HepG2 (cell line): ENCODE measurements around the gene TMCC2. TPM values are rescaled to one million over a fixed set of nuclear protein-coding genes. Genes with fewer than 3 reads are reported as not detected.

Experiments
- ATF7-NPFF ChIP-seq: sonication (generic); formaldehyde crosslinking; IDR thresholded peaks from 2 replicates; pipeline ENCODE4 v1.8.1; 2023; ENCODE audit warnings: mild to moderate bottlenecking, low read depth, missing genetic modification reagents, moderate library complexity
- FOSL1 ChIP-seq: sonication (generic); formaldehyde crosslinking; IDR thresholded peaks from 2 replicates; pipeline ENCODE4 v1.9.0; 2021; ENCODE audit warnings: missing genetic modification reagents, borderline replicate concordance
- FOXC1 ChIP-seq: sonication (generic); formaldehyde crosslinking; IDR thresholded peaks from 2 replicates; pipeline ENCODE4 v1.8.0; 2022; ENCODE audit warnings: mild to moderate bottlenecking, missing genetic modification reagents, borderline replicate concordance
- GMEB1 ChIP-seq: sonication (generic); formaldehyde crosslinking; IDR thresholded peaks from 2 replicates; pipeline ENCODE4 v1.5.1; 2020; ENCODE audit warnings: missing genetic modification reagents, mild to moderate bottlenecking, borderline replicate concordance
- HOXA7 ChIP-seq: sonication (generic); formaldehyde crosslinking; IDR thresholded peaks from 2 replicates; pipeline ENCODE4 v1.8.1; 2022; ENCODE audit warnings: mild to moderate bottlenecking, missing genetic modification reagents, moderate library complexity
- MATR3 ChIP-seq: sonication (generic); formaldehyde crosslinking; IDR thresholded peaks from 2 replicates; pipeline ENCODE4 v1.4.0; 2020; ENCODE audit warnings: missing genetic modification reagents
- MXD4 ChIP-seq: IDR thresholded peaks from 2 replicates; pipeline ENCODE4 v1.6.1; 2016; ENCODE audit warnings: mild to moderate bottlenecking, missing biosample characterization, missing genetic modification reagents
- MXI1 ChIP-seq: IDR thresholded peaks from 3 replicates; pipeline ENCODE4 v1.6.1; 2012; ENCODE audit warnings: low read depth, low read length, inconsistent platforms, borderline replicate concordance
- MYNN ChIP-seq: sonication (generic); formaldehyde crosslinking; IDR thresholded peaks from 2 replicates; pipeline ENCODE4 v1.4.0; 2020; ENCODE audit warnings: mild to moderate bottlenecking, low read depth, missing genetic modification reagents
- PAXIP1 ChIP-seq: sonication (generic); formaldehyde crosslinking; conservative IDR thresholded peaks from 2 replicates; pipeline ENCODE4 v1.4.0; 2020; ENCODE audit warnings: mild to moderate bottlenecking, missing genetic modification reagents, moderate library complexity
- PLSCR1 ChIP-seq: sonication (generic); formaldehyde crosslinking; IDR thresholded peaks from 2 replicates; pipeline ENCODE4 v1.5.0; 2020; ENCODE audit warnings: missing genetic modification reagents, mild to moderate bottlenecking, borderline replicate concordance
- ZNF513 ChIP-seq: sonication (generic); formaldehyde crosslinking; conservative IDR thresholded peaks from 2 replicates; pipeline ENCODE4 v1.5.0; 2020; ENCODE audit warnings: missing genetic modification reagents
- ZNF652 ChIP-seq: IDR thresholded peaks from 2 replicates; pipeline ENCODE4 v1.6.1; 2016; ENCODE audit warnings: low read depth, borderline replicate concordance
- ZNF770 ChIP-seq: sonication (generic); formaldehyde crosslinking; IDR thresholded peaks from 2 replicates; pipeline ENCODE4 v1.5.0; 2020; ENCODE audit warnings: mild to moderate bottlenecking, missing genetic modification reagents
- ZNF879 ChIP-seq: sonication (generic); formaldehyde crosslinking; IDR thresholded peaks from 2 replicates; pipeline ENCODE4 v1.8.1; 2023; ENCODE audit warnings: missing genetic modification reagents
- ZUFSP ChIP-seq: sonication (generic); formaldehyde crosslinking; IDR thresholded peaks from 2 replicates; pipeline ENCODE4 v1.9.0; 2021; ENCODE audit warnings: missing genetic modification reagents, mild to moderate bottlenecking, borderline replicate concordance
- polyA plus RNA-seq, 8 experiments: library from polyadenylated mRNA; depleted of rRNA in 3 of 8; stranded (reverse) in 7 of 8; unstranded in 1 of 8; fragments of >200 nt; fragmentation: Illumina TruSeq in 4 of 8; extraction: Trizol in 4 of 8; gene quantifications; 2 replicates each; pipeline versions ENCODE4 v1.2.1 to v1.2.3, GENCODE V29; 2011 to 2016; ENCODE audit warnings: low read depth in 4 of 8, missing spikeins in 1 of 8, mixed read lengths in 1 of 8; ENCODE audit not compliant: insufficient read depth in 1 of 8
- total RNA-seq, 5 experiments: library from RNA; depleted of rRNA; stranded (reverse); fragments of >200 nt; fragmentation: Illumina TruSeq; extraction: Trizol; gene quantifications; 2 replicates each; pipeline ENCODE4 v1.2.3, GENCODE V29; 2016; ENCODE audit warnings: low read depth in 1 of 5

The TMCC2 gene
- total and polyA plus RNA-seq, 2 of the 13 experiments (the other 11 are each of a cell fraction or from before 2014, with no cell fraction given), result 0.12 to 0.24 TPM

GRCh38 chr1:205211169-205211838 is 16.4 kb upstream of the TMCC2 start, which contains the start of gene DSTYK (continued):
- TF ChIP-seq PAXIP1 (CRISPR knock-in tag), result peak; percentile 64
- TF ChIP-seq FOXC1 (CRISPR knock-in tag), result no peak
- TF ChIP-seq MATR3 (CRISPR knock-in tag), result no peak
- no peak; the same call in 1 of the 2 replicates for TF ChIP-seq FOSL1 (CRISPR knock-in tag)
- TF ChIP-seq HOXA7, result 0 out of 2 replicates have a peak, but pooled peaks have one; percentile 75
- peak; percentile 74; the same call in 1 of the 2 replicates for TF ChIP-seq ZNF770 (CRISPR knock-in tag)
- 0 out of 2 replicates have a peak, but pooled peaks have one; percentile 25 for TF ChIP-seq ZNF879 (CRISPR knock-in tag)
- no peak for TF ChIP-seq PLSCR1 (CRISPR knock-in tag)
- TF ChIP-seq MXD4 (CRISPR knock-in tag), result peak; percentile 31; the same call in 1 of the 2 replicates
- 0 out of 2 replicates have a peak, but pooled peaks have one; percentile 95 for TF ChIP-seq ZNF513 (CRISPR knock-in tag)
- no peak for TF ChIP-seq ZNF652
- peak; percentile 30; the same call in 1 of the 3 replicates for TF ChIP-seq MXI1
- no peak for TF ChIP-seq ZUFSP (CRISPR knock-in tag)
- peak; percentile 82 for TF ChIP-seq ATF7-NPFF
- peak; percentile 83; the same call in 1 of the 2 replicates for TF ChIP-seq GMEB1
- TF ChIP-seq MYNN (CRISPR knock-in tag), result no peak
